ENCODE measurements around the gene VAMP4.
"Not testable (repeated sequence)": the region's sequence is repeated elsewhere in the genome, so short reads cannot be mapped to it uniquely, and the experiment has no call there.

VAMP4 gene

DNA sequence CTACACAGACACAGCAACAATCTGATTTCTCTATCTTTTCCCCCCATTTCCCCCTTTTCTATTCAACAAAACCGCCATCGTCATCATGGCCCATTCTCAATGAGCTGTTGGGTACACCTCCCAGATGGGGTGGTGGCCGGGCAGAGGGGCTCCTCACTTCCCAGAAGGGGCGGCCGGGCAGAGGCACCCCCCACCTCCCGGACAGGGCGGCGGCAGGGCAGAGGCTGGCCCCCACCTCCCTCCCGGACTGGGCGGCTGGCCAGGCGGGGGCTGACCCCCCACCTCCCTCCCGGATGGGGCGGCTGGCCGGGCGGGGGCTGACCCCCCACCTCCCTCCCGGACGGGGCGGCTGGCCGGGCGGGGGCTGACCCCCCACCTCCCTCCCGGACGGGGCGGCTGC, 48.3 kb downstream of the VAMP4 start:
- H3K4me3 Mint-ChIP-seq; H3K27ac Mint-ChIP-seq; H3K27me3 Mint-ChIP-seq; H3K4me1 Mint-ChIP-seq (ENCODE audit: low read depth): not testable (repeated sequence)
- Mint-ChIP-seq H3K9me3 (peaks cover 21% of the 10 kb centered on the region), H3K36me3 (ENCODE audit: low read depth) (peaks cover 14% of the 10 kb centered on the region)

DNA sequence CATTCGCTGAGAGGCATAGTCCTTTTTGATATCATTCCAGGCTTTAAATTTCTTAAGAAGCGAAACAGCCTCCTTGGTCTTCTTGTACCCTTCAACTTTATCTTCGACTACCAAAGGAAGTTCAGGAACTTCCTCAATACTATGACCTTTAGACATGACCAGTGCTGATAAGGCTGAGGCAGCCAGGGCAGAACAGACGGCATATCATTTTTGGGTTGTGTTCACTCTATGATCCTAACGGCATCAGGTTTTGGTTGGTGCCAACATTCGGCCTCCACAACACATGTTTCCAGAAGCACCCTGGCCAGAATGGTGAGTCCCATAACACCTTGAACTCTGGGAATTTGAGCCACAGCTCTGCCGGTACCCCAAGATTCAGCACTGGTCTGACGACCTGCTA, 58.0 kb downstream of the VAMP4 start:
- Mint-ChIP-seq H3K9me3 (peaks cover 8% of the 10 kb centered on the region), H3K4me3 (no peak overlapping the region), H3K36me3 (ENCODE audit: low read depth) (no peaks in the 10 kb centered on the region), H3K27ac (no peak overlapping the region), H3K4me1 (ENCODE audit: low read depth) (no peaks in the 10 kb centered on the region), H3K27me3 (peaks cover 4% of the 10 kb centered on the region)

DNA sequence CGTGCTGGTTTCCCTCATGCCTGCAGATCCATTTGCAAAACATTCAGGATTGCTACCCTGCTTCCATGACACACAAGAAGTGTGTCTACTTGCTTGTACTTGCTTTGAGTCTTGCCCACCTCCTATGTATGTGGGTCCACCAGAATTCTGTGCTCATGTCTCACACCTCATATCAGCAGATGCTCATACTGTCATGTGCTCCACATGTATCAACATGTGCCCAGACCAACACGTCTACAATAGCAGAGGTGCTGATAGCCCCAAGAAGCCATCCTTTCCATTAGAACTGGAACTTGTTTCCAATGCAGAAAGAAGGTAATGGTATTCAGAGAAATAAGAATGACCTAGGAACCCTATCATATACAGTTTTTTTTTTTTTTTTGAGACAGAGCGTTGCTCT, 61.5 kb downstream of the VAMP4 start:
- no peaks in the 10 kb centered on the region for H3K4me1 Mint-ChIP-seq (ENCODE audit: low read depth)
- no peak overlapping the region for H3K27ac Mint-ChIP-seq
- no peaks in the 10 kb centered on the region for H3K9me3 Mint-ChIP-seq
- peaks cover 4% of the 10 kb centered on the region for H3K27me3 Mint-ChIP-seq
- no peaks in the 10 kb centered on the region for H3K36me3 Mint-ChIP-seq (ENCODE audit: low read depth)
- H3K4me3 Mint-ChIP-seq: no peak overlapping the region

DNA sequence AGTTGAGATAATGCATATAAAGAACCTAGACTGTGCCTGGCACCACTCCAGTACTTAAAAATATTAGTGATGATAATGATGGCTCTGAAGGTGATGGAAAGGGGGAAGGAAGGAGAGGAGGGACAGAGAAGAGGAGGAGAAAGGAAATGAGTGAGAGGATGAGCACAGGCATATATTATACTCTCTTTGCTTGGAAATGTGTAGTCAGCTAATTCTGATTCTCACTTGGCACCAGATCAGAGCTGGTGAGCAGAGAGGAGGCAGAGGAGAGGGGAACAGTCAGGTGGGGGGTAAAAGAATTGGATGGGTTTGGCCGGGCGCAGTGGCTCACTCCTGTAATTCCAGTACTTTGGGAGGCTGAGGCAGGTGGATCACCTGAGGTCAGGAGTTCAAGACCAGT, 65.0 kb downstream of the VAMP4 start:
- no peaks in the 10 kb centered on the region for H3K9me3 Mint-ChIP-seq
- no peak overlapping the region for H3K4me3 Mint-ChIP-seq
- H3K36me3 Mint-ChIP-seq (ENCODE audit: low read depth): no peaks in the 10 kb centered on the region
- H3K27ac Mint-ChIP-seq: no peak overlapping the region
- no peaks in the 10 kb centered on the region for H3K27me3 Mint-ChIP-seq
- no peaks in the 10 kb centered on the region for H3K4me1 Mint-ChIP-seq (ENCODE audit: low read depth)

DNA sequence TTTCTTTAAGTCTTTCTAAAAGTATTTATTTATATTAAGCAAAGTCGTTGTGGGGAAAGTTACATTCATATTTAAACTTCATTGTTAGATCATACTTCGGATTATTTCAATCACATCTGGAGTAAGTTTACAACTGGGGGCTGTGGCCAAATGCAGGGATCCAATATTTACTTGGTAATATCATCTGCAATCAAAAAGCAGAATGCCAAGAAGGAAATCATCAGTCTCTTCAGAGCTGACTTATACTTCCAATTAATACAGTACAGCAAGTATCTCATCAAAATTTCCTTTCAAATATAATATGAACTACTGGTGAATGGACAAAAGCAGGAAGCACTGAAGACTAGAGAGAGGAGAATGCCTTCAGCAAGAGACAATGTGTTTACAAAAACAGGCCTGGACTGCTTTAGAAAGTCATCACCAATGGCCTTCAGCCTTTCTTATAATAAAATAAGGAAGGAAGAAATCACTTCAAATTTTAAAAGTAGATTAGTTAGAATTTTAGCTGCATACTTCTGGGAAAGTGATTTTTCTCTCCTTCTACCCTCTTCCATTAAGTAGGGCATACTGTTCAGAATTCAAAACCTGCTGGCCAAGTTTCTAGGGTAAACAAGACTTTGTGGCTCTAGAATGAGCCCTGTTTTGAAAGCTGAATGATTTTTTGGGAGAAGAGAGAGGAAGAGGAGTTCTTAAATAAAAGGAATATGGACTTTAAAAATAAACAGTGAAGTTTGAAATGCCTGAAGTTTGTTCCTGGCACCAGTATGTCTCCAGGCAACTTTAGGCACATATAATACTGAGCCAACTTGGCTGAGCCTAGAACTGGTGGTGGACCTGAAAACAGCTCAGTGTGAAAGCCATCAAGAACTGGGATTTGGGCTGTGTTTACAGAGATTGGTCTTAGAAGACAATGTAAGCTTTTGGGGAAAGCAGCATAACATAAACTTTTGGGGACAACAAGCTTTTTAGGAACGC, 67.1 kb downstream of the VAMP4 start:
- Mint-ChIP-seq H3K27ac (no peak overlapping the region), H3K4me1 (ENCODE audit: low read depth) (no peaks in the 10 kb centered on the region), H3K9me3 (no peaks in the 10 kb centered on the region), H3K27me3 (peaks cover 1% of the 10 kb centered on the region), H3K4me3 (no peak overlapping the region), H3K36me3 (ENCODE audit: low read depth) (no peaks in the 10 kb centered on the region)

DNA sequence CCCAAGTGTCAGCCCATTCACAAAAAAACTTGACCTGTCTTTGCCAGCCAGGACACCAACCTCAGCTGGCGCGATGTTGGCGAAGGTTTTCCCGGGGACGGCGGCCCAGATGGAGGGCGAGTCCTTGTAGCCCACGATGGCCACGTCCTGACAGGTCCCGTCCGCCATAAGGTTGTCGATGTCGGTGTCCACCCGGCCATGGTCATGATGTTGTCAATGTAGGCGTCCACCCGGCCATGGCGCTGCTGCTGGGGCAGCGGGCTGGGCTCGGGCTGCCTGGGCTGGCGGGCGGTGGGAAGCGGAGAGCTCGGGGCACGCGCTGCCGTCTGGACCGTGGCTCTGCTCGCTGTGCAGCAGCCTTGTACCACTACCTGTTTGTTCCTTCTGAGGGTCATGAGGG, 71.1 kb downstream of the VAMP4 start:
- no peaks in the 10 kb centered on the region for H3K9me3 Mint-ChIP-seq
- no peaks in the 10 kb centered on the region for H3K36me3 Mint-ChIP-seq (ENCODE audit: low read depth)
- H3K4me1 Mint-ChIP-seq (ENCODE audit: low read depth): no peaks in the 10 kb centered on the region
- no peak overlapping the region for H3K4me3 Mint-ChIP-seq
- H3K27ac Mint-ChIP-seq: no peak overlapping the region
- peaks cover 7% of the 10 kb centered on the region for H3K27me3 Mint-ChIP-seq

DNA sequence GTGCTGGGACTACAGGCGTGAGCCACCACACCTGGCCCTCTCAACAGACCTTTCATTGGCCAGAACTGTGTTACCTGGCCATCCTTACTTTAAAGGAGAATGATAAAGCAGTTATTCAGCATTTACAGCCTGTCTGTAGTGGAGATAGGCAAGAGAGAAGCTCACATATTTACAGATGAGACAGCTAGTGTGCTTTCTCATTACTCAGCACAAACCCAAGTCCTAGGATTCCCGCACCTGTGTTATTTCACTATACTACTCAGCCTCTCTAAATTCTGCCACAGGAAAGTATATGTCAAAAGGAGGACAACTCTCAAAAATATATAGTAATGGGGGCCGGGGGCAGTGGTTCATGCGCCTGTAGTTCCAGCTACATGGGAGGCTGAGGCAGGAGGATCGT, 73.5 kb downstream of the VAMP4 start:
- H3K36me3 Mint-ChIP-seq (ENCODE audit: low read depth): no peaks in the 10 kb centered on the region
- peaks cover 10% of the 10 kb centered on the region for H3K27me3 Mint-ChIP-seq
- no peak overlapping the region for H3K4me3 Mint-ChIP-seq
- H3K9me3 Mint-ChIP-seq: no peaks in the 10 kb centered on the region
- no peaks in the 10 kb centered on the region for H3K4me1 Mint-ChIP-seq (ENCODE audit: low read depth)
- H3K27ac Mint-ChIP-seq: no peak overlapping the region

DNA sequence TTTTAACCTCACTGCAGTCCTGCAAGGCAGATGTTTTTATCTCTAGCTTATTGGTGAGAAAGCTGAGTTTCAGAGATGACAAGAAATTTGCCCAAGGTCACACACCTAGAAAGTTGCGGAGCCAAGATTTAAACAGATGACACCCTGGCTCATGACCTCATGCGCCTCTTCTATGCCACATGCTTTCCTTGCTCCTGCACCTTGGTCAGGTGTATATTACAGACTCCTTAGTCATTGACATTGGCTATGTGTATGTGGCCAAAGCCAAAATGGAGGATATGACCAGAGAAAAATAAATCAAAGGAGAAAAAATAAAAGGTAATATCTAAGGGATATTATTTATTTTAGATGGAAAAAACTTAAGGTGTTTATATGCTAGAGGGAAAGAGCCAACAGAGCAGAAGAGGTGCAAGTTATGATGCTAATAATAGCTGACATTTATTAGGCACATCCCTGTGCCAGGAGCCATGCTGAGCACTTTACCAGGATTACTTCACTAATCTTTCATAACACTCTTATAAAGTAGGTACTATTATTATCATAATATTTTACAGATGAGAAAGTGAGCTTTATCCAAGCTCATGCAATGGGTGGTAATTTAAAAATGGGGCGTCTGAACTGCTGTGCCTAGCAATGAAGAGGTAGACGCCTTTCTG, 75.6 kb downstream of the VAMP4 start:
- no peak overlapping the region for H3K27ac Mint-ChIP-seq
- H3K36me3 Mint-ChIP-seq (ENCODE audit: low read depth): no peaks in the 10 kb centered on the region
- H3K9me3 Mint-ChIP-seq: no peaks in the 10 kb centered on the region
- H3K27me3 Mint-ChIP-seq: peaks cover 10% of the 10 kb centered on the region
- H3K4me1 Mint-ChIP-seq (ENCODE audit: low read depth): no peaks in the 10 kb centered on the region
- H3K4me3 Mint-ChIP-seq: no peak overlapping the region

DNA sequence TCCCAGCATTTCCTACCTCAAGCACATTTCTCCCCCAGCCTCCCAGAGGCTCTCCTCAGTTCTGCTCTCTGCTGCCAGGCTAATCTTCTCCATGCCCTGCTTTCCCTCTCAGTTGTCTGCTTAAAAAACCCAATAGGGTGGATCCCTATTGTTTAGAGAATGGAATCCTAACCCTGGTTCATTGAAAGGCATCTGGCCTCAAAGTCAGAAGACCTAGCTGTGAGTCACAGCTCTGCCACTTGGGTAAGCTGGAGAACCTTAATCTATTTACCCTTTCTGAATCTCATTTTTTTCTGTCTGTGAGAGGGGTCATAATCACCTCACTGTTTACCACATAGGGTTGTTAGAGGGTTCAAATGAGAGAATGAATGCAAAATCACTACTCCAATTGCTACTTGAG, 76.9 kb downstream of the VAMP4 start:
- H3K36me3 Mint-ChIP-seq (ENCODE audit: low read depth): no peaks in the 10 kb centered on the region
- H3K27ac Mint-ChIP-seq: no peak overlapping the region
- no peaks in the 10 kb centered on the region for H3K4me1 Mint-ChIP-seq (ENCODE audit: low read depth)

DNA sequence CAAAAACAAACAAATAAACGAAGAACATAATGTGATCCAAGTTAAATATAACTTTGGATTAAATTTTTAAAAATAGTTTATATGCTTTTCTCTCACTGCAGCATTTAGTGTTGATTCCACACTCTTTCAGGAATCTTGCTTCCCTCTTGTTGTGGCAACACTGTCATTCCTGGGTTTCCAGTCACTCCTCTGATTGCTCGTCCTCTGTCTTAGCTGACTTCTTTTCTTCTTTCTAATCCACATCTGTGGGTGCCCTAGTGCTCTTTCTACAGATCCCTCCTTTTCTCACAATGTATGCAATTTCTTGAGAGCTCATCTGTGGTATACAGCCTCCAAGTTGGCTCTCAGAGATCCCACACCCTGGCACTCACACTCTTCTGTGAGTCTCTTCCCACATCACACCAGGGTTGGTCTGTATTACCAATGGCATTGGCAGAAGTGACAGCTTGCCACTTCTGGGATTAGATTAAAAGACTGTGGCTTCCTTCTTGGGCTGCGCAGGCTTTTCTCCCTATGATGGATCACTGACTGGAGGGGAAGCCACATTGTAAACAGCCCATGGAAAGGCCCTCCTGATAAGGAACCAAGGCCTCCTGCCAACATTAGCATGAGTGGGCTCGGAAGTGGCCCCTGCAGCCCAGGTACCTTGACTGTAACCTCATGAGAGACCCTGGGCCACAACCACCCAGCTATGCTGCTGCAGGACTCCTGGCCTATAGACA, 77.8 kb downstream of the VAMP4 start:
- H3K27me3 Mint-ChIP-seq: peaks cover 6% of the 10 kb centered on the region
- no peaks in the 10 kb centered on the region for H3K4me1 Mint-ChIP-seq (ENCODE audit: low read depth)
- H3K27ac Mint-ChIP-seq: no peak overlapping the region
- H3K9me3 Mint-ChIP-seq: no peaks in the 10 kb centered on the region
- H3K36me3 Mint-ChIP-seq (ENCODE audit: low read depth): no peaks in the 10 kb centered on the region
- H3K4me3 Mint-ChIP-seq: no peak overlapping the region

More for the DNA sequence above, 76.9 kb downstream of the VAMP4 start:
- Mint-ChIP-seq H3K9me3 (no peaks in the 10 kb centered on the region), H3K4me3 (no peak overlapping the region), H3K27me3 (peaks cover 10% of the 10 kb centered on the region)

DNA sequence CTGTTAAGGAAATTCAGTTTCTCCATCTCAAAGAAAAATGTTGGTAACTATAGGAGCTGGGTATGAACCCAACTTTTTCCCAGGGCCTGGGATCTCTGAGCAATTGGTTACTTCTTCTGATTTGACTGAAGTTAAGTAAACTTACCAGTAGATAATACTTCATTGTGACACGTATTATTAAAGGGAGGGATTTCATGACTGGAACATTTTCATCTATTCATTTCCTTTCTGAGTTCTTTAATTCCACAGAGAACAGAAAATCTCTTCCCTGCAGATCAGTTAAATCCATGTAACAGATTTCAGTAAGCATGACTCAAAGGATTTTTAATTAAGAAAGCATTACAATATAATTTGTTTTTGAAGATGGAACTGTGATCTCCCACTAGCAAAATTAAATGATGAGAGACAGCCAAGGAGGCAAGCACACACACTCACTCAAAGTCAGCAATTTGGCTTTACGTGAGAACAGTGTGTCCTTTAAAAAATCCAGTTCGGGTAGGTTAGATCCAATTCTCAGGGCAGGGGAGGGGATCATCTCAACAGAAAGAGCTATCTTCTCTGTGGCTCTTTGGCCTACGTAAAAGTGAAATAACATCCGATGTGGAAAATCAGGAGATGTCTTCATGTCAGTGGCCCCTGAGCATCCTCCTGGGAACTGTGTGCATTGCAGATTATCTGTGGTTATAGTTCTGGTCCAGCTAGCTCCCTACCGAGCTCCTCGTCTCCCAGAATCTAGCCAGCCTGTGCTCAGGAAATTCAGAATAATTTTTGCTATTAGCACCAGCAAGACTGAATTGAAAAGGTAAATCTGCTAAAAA, 78.6 kb downstream of the VAMP4 start:
- H3K27me3 Mint-ChIP-seq: peaks cover 6% of the 10 kb centered on the region
- no peaks in the 10 kb centered on the region for H3K9me3 Mint-ChIP-seq
- no peak overlapping the region for H3K4me3 Mint-ChIP-seq
- no peaks in the 10 kb centered on the region for H3K36me3 Mint-ChIP-seq (ENCODE audit: low read depth)
- H3K4me1 Mint-ChIP-seq (ENCODE audit: low read depth): no peaks in the 10 kb centered on the region
- H3K27ac Mint-ChIP-seq: no peak overlapping the region

DNA sequence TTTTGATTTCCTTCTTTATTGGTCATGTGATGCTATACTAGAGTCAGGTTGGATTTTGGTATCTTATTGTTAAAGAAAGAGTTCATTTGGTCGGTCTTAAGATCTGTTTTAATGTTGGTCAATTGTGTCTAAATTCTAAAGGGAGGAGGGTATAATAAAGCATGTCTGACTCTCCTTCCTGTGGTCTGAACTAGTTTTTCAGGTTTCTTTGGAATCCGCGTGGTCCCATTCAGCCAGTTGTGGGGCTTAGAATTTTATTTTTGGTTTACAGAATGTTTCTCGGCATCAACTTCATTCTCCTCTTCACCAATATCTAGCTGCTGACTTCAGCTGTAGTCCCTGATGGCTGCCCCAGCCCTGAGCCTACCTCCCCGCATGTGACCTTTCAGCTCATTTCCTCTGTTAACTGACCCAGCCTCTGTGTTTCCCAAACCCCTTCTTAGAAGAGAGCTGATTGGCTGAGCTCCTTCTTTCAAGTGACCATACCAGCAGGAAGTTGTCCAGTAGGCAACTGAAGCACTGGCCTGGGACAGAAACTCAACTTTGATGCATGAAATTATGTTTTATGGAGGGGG, 80.7 kb downstream of the VAMP4 start:
- H3K27ac Mint-ChIP-seq: no peak overlapping the region
- no peaks in the 10 kb centered on the region for H3K9me3 Mint-ChIP-seq
- H3K27me3 Mint-ChIP-seq: peaks cover 12% of the 10 kb centered on the region
- no peak overlapping the region for H3K4me3 Mint-ChIP-seq
- H3K4me1 Mint-ChIP-seq (ENCODE audit: low read depth): no peaks in the 10 kb centered on the region
- H3K36me3 Mint-ChIP-seq (ENCODE audit: low read depth): no peaks in the 10 kb centered on the region

DNA sequence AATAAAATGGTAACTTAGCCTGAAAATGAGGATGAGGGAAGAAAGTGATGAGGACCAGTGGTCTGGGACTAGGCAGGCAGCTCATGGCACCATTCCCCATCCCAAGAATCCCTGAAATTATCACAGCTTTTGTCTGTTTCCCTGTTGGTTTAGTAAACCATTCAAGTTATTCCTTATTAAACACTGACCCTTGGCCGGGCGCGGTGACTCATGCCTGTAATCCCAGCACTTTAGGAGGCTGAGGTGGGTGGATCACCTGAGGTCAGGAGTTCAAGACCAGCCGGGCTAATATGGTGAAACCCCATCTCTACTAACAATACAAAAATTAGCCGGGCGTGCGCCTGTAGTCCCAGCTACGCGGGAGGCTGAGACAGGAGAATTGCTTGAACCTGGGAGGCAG, 85.7 kb downstream of the VAMP4 start:
- not testable (repeated sequence) for H3K36me3 Mint-ChIP-seq (ENCODE audit: low read depth); H3K27ac Mint-ChIP-seq; H3K9me3 Mint-ChIP-seq; H3K4me3 Mint-ChIP-seq; H3K4me1 Mint-ChIP-seq (ENCODE audit: low read depth)
- peaks cover 21% of the 10 kb centered on the region for H3K27me3 Mint-ChIP-seq

DNA sequence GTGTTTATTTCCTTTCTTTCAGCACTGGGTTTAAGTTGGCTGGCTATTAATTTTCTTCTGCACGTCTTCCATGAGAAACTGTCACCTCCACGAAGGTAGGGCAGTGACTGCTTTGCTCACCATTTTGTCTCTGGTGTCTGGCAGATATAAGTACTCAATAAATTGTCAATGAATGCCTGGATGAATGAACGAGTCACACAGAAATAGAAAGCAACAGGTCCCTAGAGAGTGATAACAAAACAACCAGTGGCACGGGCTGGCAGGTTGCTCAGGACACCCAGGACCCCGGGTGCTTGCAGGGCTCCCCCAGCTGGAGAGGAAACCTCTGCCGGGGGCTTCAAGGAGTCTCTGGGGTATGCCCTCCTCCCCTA, 86.1 kb downstream of the VAMP4 start:
- Mint-ChIP-seq H3K9me3 (no peaks in the 10 kb centered on the region), H3K36me3 (ENCODE audit: low read depth) (no peaks in the 10 kb centered on the region), H3K4me1 (ENCODE audit: low read depth) (peaks cover 8% of the 10 kb centered on the region), H3K4me3 (peak overlapping the region; percentile 63), H3K27me3 (peaks cover 21% of the 10 kb centered on the region), H3K27ac (no peak overlapping the region)
